HG02588 (cell line): ENCODE data around the gene COX19.

Experiments used
- ATAC-seq: cut with Tn5 transposase; IDR thresholded peaks from one replicate; pipeline ENCODE4 v1.9.1; 2021; ENCODE audit warnings: mild to moderate bottlenecking, moderate library complexity; ENCODE audit not compliant: unreplicated experiment

The COX19 gene

DNA sequence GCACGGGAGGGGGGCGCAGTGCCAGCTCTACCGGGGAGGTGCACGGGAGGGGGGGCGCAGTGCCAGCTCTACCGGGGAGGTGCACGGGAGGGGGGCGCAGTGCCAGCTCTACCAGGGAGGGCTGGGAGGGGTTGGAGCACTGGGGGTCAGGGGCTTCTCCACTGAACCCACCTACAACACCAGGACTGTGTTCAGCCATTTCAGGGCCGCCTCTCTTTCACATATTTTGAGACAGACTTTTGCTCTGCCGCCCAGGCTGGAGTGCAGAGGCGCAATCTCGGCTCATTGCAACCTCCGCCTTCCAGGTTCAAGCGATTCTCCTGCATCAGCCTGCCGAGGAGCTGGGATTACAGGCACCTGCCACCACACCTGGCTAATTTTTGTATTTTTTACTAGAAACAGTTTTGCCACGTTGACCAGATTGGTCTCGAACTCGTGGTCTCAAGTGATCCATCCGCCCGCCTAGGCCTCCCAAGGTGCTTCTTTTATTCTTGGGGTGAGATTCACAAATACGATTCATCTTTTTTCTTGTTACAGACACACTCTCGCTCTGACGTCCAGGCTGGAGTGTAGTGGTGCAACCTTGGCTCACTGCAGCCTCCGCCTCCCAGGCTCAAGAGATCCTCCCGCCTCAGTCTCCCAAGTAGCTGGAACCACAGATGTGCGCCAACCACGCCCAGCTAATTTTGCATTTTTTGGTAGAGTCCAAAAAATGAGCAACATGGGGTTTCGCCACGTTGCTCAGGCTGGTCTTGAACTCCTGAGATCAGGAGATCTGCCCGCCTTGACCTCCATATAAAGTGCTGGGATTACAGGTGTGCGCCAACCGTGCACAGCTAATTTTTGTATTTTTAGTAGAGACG lies 57.9 kb downstream of the COX19 start:
- no peak for ATAC-seq

DNA sequence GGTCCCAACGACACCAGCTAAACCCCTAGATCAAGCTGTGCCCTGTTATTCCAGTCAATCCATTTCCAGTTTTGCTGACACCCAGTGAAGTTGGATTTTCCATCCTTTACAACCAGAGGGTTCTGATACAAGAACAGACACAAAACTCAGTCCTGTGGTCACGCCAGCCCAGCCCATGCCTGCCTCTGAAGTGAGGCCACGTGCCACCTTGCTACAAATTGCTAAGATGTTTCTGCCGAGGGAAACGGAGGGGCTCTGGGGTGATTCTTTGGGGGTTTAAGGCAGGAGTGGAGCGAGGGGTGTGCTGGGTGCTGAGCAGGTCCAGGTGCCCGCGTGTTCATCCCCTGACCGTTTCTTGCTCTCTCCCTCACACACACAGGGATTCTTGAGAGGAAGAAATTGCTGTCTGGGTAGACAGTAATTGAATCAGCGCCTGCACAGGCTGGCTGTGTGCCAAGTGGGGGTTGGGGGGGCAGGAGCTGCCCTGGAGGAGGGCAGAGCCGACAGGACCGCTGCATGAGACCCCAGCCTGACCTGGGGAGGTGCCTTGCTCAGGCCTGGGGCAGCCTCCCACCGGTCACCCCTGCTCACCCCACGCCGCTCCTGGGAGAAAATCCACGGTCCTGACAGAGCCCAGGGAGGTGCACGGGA lies 58.9 kb downstream of the COX19 start:
- no peak for ATAC-seq
